DMS153 treated with DMSO at 0.1 percent for 48 hours (cell line): Measurements from ENCODE around the gene MBOAT7.

ENCODE experiments used
- DNase-seq: peaks from one replicate; lab custom pipeline; 2025; ENCODE audit not compliant: unreplicated experiment; lab: John Stamatoyannopoulos, UW

The MBOAT7 gene

GRCh38 chr19:54164369-54165068 lies 24.9 kb downstream of the MBOAT7 start:
- peak; percentile 44 for DNase-seq

- DNase-seq: no peak
These were observed 26.5 kb downstream of the MBOAT7 start for GRCh38 chr19:54162884-54163283.

GRCh38 chr19:54162241-54162805 lies 27.1 kb downstream of the MBOAT7 start:
- peak; percentile 31 for DNase-seq

GRCh38 chr19:54160854-54161253 lies 28.5 kb downstream of the MBOAT7 start:
- DNase-seq: no peak

GRCh38 chr19:54160182-54160811 lies 29.1 kb downstream of the MBOAT7 start:
- no peak for DNase-seq

GRCh38 chr19:54159352-54160181 lies 29.8 kb downstream of the MBOAT7 start, which contains the start of gene LENG1:
Gene LENG1 (minus strand): TSS chr19:54159721. CDS start chr19:54159695, 26 bp downstream.
- DNase-seq: peak; percentile 99

- DNase-seq: no peak
These were observed 30.5 kb downstream of the MBOAT7 start for GRCh38 chr19:54158812-54159351.

- no peak for DNase-seq
These were observed 32.4 kb downstream of the MBOAT7 start for GRCh38 chr19:54156953-54157352.

GRCh38 chr19:54156490-54156889 lies 32.9 kb downstream of the MBOAT7 start:
- no peak for DNase-seq

GRCh38 chr19:54155694-54156093 lies 33.7 kb downstream of the MBOAT7 start:
- no peak for DNase-seq

GRCh38 chr19:54154603-54155345 lies 34.6 kb downstream of the MBOAT7 start:
- no peak for DNase-seq

- DNase-seq: no peak
These were observed 35.6 kb downstream of the MBOAT7 start for GRCh38 chr19:54153731-54154326.

GRCh38 chr19:54152878-54153524 lies 36.4 kb downstream of the MBOAT7 start:
- no peak for DNase-seq

- no peak for DNase-seq
These were observed 37.1 kb downstream of the MBOAT7 start for GRCh38 chr19:54152267-54152666.

GRCh38 chr19:54151362-54152035 lies 37.9 kb downstream of the MBOAT7 start:
- no peak for DNase-seq

GRCh38 chr19:54149021-54149812 lies 40.2 kb downstream of the MBOAT7 start:
- DNase-seq: no peak

GRCh38 chr19:54148158-54148557 lies 41.2 kb downstream of the MBOAT7 start:
- DNase-seq: no peak

GRCh38 chr19:54147676-54148075 lies 41.7 kb downstream of the MBOAT7 start:
- no peak for DNase-seq
